GM12892 (cell line): ENCODE measurements around the gene CACNA2D1.

Experiments
- DNase-seq: peaks from one replicate; pipeline ENCODE4 v3.0.0; 2011; ENCODE audit not compliant: insufficient read length
- FAIRE-seq: peaks from 2 replicates; lab custom pipeline; 2011; peaks lifted over from hg19 to GRCh38; lab: Jason Lieb, UNC
- POLR2A ChIP-seq: IDR thresholded peaks from 2 replicates; pipeline ENCODE4 v1.6.1; 2011; ENCODE audit warnings: low read depth, low read length, control low read depth
- POLR2AphosphoS5 ChIP-seq: IDR thresholded peaks from 2 replicates; pipeline ENCODE4 v1.6.1; 2011; ENCODE audit warnings: low read depth, low read length, control low read depth
- TAF1 ChIP-seq: IDR thresholded peaks from 2 replicates; pipeline ENCODE4 v1.6.1; 2011; ENCODE audit warnings: low read depth, mild to moderate bottlenecking, control low read depth, low read length, borderline replicate concordance

CACNA2D1 gene

GRCh38 chr7:82430500-82431465 is 12.8 kb downstream of the CACNA2D1 start:
- FAIRE-seq (no peak), DNase-seq (no peak)
- TF ChIP-seq POLR2A = no peak
- TF ChIP-seq TAF1 = no peak
- TF ChIP-seq POLR2AphosphoS5 = no peak

- no peak for FAIRE-seq
- TF ChIP-seq TAF1 (no peak), POLR2AphosphoS5 (no peak), POLR2A (no peak)
- no peak for DNase-seq
Observed at GRCh38 chr7:82429408-82429807, 14.2 kb downstream of the CACNA2D1 start.

- no peak for TF ChIP-seq TAF1
- no peak for TF ChIP-seq POLR2AphosphoS5
- no peak for TF ChIP-seq POLR2A
- DNase-seq = no peak
- no peak for FAIRE-seq
Observed at GRCh38 chr7:82428186-82428961, 15.2 kb downstream of the CACNA2D1 start.

- FAIRE-seq = no peak
Observed at GRCh38 chr7:82423446-82423845, 20.1 kb downstream of the CACNA2D1 start.

GRCh38 chr7:82419200-82419599 is 24.4 kb downstream of the CACNA2D1 start:
- DNase-seq = no peak
- FAIRE-seq = no peak
- TF ChIP-seq POLR2AphosphoS5 = no peak
- no peak for TF ChIP-seq POLR2A
- TF ChIP-seq TAF1 = no peak

More at GRCh38 chr7:82423446-82423845, 20.1 kb downstream of the CACNA2D1 start:
- no peak for TF ChIP-seq POLR2A
- no peak for TF ChIP-seq POLR2AphosphoS5
- TF ChIP-seq TAF1 = no peak
- DNase-seq = no peak

GRCh38 chr7:82417898-82418297 is 25.7 kb downstream of the CACNA2D1 start:
- no peak for DNase-seq
- TF ChIP-seq TAF1 (no peak), POLR2A (no peak), POLR2AphosphoS5 (no peak)
- FAIRE-seq = no peak

- DNase-seq (no peak), FAIRE-seq (no peak)
- TF ChIP-seq POLR2A (no peak), POLR2AphosphoS5 (no peak), TAF1 (no peak)
Observed at GRCh38 chr7:82416402-82416801, 27.2 kb downstream of the CACNA2D1 start.

- DNase-seq (no peak), FAIRE-seq (no peak)
- no peak for TF ChIP-seq TAF1
- no peak for TF ChIP-seq POLR2AphosphoS5
- TF ChIP-seq POLR2A = no peak
Observed at GRCh38 chr7:82414389-82414788, 29.2 kb downstream of the CACNA2D1 start.

- DNase-seq = no peak
- TF ChIP-seq POLR2A = no peak
- no peak for TF ChIP-seq POLR2AphosphoS5
- no peak for TF ChIP-seq TAF1
- FAIRE-seq = no peak
Observed at GRCh38 chr7:82413237-82413636, 30.3 kb downstream of the CACNA2D1 start.

GRCh38 chr7:82411732-82412131 is 31.8 kb downstream of the CACNA2D1 start:
- no peak for TF ChIP-seq POLR2A
- no peak for TF ChIP-seq TAF1
- no peak for TF ChIP-seq POLR2AphosphoS5
- DNase-seq (no peak), FAIRE-seq (no peak)

- FAIRE-seq (no peak), DNase-seq (no peak)
- no peak for TF ChIP-seq POLR2AphosphoS5
- no peak for TF ChIP-seq POLR2A
- TF ChIP-seq TAF1 = no peak
Observed at GRCh38 chr7:82410461-82410860, 33.1 kb downstream of the CACNA2D1 start.

- FAIRE-seq = no peak
- DNase-seq = no peak
- no peak for TF ChIP-seq POLR2A
- TF ChIP-seq TAF1 = no peak
- TF ChIP-seq POLR2AphosphoS5 = no peak
Observed at GRCh38 chr7:82406937-82407336, 36.6 kb downstream of the CACNA2D1 start.
